ENCODE measurements around the gene RHOBTB3.

RHOBTB3 gene

GRCh38 chr5:95768731-95769130 lies 37.6 kb downstream of the RHOBTB3 start:
- no peak for DNase-seq (ENCODE audit: low read depth)

DNA sequence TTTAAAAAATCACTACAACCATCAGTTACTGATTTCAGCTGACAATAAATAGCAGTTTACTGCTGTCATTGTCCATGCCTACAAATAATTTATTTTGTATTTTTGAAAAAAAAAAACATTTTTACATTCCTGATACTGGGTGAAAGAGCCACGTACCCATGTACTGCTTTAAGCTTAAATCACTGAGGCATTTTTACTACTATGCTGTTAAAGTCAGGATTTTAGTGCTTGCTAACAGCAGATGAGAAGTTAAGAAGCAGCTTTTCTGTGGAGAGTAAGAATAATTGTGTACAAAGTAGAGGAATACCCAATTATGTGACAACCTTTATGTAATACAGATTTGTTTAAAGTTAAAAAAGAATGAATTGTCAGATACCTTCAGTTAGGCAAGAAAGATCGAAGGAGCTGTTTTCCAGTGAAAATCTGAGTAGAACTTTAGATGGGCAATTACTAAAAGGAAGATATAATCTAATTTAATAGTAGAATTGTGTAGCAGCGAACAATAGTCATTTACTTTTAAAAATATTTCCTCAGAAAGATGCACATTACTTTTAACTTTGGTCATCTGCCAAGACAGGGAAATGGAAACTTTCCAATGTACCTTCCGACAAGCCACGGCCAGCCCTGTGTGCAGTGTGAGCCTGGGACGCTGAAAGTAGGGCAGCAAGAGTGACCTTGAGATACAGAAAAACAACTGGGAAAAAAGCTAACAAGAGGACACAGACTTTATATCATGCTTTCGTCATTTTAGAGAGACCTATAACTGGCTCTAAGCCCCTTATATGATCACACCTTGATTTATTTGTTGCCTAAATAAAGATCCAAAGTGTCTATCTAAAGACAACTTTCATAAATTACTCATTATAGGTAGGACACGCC lies 39.9 kb downstream of the RHOBTB3 start:
- DNase-seq (ENCODE audit: low read depth) = no peak

GRCh38 chr5:95771892-95772291 lies 40.8 kb downstream of the RHOBTB3 start:
- no peak for DNase-seq (ENCODE audit: low read depth)

- DNase-seq (ENCODE audit: low read depth) = no peak
These were observed 42.4 kb downstream of the RHOBTB3 start for GRCh38 chr5:95773335-95774059.

- DNase-seq (ENCODE audit: low read depth) = no peak
These were observed 46.3 kb downstream of the RHOBTB3 start for GRCh38 chr5:95777441-95777840.

GRCh38 chr5:95778713-95779436 lies 47.7 kb downstream of the RHOBTB3 start:
- no peak for DNase-seq (ENCODE audit: low read depth)

DNA sequence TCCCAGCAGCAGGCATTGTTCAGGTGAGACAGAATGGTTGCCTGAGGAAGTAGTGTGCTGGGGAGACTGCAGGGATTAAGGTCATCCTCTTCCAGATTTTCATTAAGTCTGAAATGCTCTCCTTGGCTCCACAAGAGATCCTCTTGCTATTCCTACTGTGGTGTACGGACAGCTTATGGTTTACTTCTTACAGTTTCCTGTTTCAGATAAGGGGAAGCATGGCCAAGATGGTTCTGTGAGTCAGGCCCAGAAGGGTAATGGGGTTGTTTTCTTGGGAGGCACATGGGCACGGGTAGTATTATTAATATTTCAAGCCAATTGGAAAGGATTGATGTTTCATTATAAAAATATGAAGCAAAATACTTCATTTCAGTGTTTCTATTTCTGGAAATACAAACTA lies 48.5 kb downstream of the RHOBTB3 start:
- no peak for DNase-seq (ENCODE audit: low read depth)

GRCh38 chr5:95780597-95780996 lies 49.5 kb downstream of the RHOBTB3 start:
- no peak for DNase-seq (ENCODE audit: low read depth)

DNA sequence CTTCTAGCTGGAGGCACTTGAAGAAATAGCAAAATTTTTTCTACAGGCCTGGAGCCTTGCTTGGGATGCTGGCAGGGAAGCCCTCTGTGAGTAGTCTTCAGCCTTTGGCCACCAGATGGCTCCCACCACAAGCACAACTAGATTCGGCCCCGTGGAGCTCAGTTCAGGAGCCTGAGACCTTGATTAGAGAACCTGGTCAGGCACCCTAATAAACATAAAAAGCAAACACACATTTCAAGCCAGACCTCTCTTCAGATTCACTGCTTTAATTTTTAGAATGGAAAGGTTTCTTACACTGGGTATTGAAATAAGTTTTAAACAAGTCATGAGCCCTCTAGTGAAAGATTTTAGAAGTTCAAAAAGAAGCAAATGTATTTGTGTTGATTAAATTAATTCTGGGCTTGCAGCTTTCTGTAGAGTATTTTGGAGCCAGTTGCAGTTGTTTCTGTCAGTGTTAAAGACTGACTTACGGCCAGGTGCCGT lies 50.0 kb downstream of the RHOBTB3 start:
- peak; percentile 67 for DNase-seq (ENCODE audit: low read depth)

- DNase-seq (ENCODE audit: low read depth) = no peak
These were observed 51.0 kb downstream of the RHOBTB3 start for GRCh38 chr5:95782181-95782580.

DNA sequence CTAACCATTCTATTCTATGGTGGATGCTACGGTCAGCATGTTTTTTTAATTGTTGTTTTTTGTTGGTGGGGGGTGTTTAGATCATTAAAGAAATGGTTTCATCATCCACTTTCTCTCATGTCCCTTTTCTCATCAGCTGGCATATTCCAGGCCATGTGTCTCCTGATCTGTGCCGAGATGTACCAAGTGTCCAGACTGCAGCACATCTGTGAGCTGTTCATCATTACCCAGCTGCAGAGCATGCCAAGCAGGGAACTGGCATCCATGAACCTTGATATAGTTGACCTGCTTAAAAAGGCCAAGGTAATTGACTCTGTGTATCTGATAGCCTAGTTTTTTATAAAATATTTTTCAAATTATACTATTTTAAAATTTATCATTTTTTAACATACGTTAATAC lies 52.5 kb downstream of the RHOBTB3 start:
- DNase-seq (ENCODE audit: low read depth) = no peak

GRCh38 chr5:95784514-95785302 lies 53.6 kb downstream of the RHOBTB3 start:
- no peak for DNase-seq (ENCODE audit: low read depth)

GRCh38 chr5:95786821-95787418 lies 55.8 kb downstream of the RHOBTB3 start:
- DNase-seq (ENCODE audit: low read depth) = no peak

DNA sequence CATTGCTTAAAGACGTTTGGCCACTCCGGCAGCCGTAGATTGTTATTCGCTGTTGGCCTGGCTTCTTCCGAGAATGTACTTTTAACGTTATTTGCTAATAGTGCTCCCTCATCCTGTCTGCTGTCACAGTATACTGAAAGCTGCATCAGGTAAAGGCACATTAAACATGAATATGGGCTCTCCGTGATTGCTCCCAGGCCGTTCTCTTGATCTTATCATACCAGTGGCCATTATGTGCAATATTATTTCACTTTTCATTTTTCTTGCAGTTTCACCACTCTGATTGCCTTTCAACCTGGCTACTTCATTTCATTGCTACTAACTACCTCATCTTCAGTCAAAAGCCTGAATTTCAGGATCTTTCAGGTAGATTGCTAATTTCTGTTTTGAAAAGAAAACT lies 57.4 kb downstream of the RHOBTB3 start:
- DNase-seq (ENCODE audit: low read depth) = no peak

DNA sequence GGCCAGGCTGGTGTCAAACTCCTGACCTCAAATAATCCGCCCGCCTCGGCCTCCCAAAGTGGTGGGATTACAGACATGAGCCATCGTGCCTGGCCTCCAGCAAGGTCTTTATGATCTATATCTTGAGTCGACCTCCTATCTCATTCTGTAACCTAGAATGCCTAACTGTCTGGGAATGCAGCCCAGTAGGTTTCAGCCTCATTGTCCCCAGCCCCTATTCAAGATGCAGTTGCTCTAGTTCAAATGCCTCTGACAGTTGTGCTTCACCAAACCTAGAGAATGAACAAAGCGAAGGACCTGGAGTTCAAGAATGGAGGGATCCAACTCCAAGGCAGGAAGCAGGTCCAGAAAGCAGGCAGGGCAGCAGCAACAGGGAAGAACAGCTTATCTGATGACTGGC lies 60.6 kb downstream of the RHOBTB3 start:
- no peak for DNase-seq (ENCODE audit: low read depth)

DNA sequence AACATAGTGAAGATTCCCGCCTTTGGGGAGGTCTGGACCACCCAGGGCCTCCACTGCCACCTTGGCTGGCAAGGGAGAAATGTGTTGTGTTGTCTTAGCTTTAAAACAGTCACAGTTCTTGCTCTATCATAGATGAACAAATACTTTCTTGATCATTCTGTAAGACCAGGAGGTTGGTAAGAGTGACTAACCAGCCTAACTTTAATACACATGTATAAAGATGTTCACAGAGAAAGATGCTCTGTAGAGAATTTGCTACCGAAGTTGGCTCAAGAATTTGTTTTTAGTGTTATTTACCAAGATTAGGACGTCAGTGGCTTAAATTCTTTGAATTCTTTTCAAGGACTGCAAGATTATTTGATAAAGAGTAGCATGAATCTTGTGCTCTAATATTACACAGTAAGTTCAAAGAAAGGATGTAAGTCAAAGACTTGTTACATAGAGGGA lies 63.0 kb downstream of the RHOBTB3 start:
- DNase-seq (ENCODE audit: low read depth) = no peak

DNA sequence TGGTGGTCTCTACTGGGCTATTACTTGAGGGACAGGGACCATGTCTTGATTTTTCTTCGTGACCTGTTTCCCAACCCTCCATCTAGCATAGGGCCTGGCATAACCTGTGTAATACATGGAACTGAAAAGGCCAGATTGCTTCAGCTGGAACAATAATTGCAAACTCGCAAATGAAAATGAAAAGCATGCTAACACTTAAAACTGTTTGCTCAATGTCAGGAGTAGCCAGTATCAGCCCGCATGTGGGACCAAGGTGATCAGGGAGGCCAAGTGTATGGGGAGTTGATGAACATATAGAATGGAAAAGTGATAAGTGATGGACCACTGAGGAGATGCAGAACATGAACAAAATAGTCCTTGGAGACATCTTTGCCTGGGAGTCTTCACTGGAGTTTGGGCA lies 66.2 kb downstream of the RHOBTB3 start:
- DNase-seq (ENCODE audit: low read depth) = no peak

DNA sequence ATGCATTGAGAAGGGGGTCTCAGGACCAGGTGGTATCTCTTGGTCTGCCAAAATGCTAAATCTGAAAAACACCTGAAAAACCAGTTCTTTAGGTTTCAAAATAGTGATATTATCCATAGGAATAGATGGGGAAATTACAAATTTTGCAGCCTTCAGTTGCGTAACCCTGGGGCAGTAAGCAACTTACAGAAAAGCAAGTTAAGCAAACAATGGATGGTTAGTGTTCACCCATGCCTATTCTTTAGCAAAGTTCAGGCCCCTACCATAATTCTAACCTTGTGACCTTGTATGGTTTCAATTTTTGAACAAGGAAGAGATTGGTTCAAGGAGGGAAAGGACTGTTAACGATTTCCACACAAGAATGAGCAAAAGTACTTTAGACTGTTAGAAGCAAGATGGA lies 66.9 kb downstream of the RHOBTB3 start:
- no peak for DNase-seq (ENCODE audit: low read depth)

GRCh38 chr5:95798545-95798944 lies 67.4 kb downstream of the RHOBTB3 start:
- DNase-seq (ENCODE audit: low read depth) = no peak

DNA sequence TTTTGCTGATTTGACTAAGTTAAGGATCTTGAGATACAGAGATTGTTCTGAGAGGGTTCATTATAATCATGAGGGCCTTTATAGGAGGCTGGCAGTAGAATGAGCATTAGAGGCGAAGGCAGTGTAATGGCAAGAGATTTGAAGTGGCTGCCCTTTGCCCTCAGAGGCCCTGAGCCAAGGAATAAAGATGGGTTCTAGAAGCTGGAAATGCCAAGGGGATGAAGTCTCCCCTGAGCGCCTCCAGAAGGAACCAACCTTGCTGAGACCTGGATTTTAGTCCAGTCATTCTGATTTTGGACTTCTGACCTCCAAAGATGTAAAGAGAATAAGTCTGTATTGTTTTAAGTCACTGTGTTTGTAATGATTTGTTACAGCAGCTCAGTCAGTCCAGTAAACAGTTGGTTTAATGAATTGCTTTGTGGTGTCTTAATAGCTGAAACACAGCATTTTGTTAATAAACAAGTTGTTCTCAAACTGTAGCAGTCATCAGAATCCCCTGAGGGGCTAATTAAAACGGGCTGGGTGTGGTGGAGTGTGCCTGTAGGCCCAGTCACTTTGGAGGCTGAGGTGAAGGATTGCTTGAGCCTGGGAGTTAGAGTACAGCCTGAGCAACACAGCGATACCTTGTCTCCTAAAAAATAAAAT lies 68.2 kb downstream of the RHOBTB3 start:
- DNase-seq (ENCODE audit: low read depth) = no peak

- DNase-seq (ENCODE audit: low read depth) = no peak
These were observed 69.4 kb downstream of the RHOBTB3 start for GRCh38 chr5:95800553-95800952.
